GM18526 (cell line): Measurements from ENCODE around the gene HELZ.

Experiments
- POLR2A ChIP-seq: IDR thresholded peaks from 3 replicates; pipeline ENCODE4 v1.6.1; 2011; ENCODE audit not compliant: insufficient read length; ENCODE audit errors: extremely low read depth

Gene HELZ

DNA sequence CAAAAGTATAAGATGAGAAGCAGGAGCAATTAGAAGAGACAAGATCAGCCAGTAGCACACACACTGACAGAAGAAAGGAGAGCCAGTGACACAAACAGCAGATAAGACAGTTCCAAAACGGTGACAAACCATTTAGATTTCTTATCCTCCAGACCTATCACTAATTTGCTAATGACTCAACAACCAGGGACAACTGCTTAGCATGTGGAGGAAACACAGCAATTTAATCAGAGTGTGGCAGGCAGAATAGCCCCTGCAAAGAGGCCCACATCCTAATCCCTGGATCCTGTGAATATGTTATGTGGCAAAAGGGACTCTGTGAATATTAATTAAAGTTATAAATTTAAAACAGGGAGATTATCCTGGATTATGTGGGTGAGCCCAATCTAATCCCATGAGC is 119.6 kb downstream of the HELZ start:
- TF ChIP-seq POLR2A = no peak

- no peak for TF ChIP-seq POLR2A
Observed at GRCh38 chr17:67124450-67125148, 120.4 kb downstream of the HELZ start.

DNA sequence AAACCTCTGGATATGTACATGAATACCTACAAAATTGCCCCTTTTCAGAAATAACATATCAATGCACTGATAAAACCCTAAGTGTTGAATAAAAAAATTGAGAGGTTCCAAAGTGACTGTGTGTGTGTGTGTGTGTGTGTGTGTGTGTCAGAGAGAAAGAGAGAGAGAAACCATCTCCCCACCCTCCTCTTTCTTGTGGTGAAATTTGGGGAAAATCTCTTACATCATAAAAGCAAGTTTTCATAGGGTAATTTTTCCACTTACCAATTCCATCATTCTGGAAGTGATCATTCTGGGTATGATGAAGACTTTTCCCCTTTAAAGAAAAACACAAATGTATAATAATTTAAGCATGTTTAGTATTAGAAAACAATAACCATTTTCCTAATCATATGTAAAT is 121.3 kb downstream of the HELZ start:
- TF ChIP-seq POLR2A = no peak

DNA sequence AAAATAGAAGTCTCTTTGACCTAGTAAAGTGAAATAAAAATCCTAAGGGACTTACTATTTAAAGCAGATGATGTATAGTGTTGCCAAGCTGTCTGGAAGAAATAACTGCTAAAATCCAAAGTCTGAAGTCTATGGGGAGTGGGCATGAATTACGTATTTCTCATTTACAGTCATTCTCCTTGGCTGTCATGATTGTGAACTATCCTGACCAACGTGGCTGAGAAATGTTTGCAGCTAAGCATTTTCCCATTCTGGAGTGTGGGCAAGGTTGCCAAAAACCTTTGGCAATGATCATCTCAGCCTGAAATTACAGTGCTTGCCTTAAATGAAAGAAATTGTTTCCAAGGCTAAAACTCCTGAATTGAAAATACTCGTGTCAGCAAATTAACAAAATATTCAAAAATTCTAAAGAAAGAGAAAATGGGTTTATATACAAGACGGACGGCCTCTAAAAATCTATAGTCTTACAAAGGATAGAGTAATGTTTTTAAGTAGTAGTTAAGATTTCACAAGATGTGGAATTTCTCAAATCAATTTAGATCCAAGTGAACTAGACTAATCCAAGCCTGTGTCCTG is 123.6 kb downstream of the HELZ start:
- no peak for TF ChIP-seq POLR2A

- no peak for TF ChIP-seq POLR2A
Observed at GRCh38 chr17:67119102-67119501, 125.9 kb downstream of the HELZ start.

DNA sequence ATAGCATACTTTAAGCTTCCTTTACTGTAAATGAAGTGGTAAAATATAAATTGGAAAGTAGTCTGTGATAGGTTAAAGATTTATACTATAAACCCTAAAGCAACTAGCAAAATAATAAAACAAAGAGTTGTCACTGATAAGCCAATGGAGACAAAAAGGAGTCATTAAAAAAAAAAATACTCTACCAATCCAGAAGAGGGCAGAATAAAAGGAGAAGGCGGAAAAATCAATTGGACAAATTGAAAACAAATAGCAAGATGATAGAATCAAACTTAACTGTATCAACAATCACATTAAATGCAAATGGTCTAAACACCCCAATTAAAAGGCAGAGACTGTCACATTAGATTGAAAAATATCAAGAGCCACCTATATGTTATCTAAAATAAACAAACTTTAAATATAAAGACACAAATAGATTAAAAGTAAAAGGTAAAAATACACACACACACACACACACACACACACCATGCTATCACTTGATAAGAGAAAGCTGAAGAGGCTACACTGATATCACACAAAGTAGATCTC is 128.9 kb downstream of the HELZ start:
- no peak for TF ChIP-seq POLR2A

DNA sequence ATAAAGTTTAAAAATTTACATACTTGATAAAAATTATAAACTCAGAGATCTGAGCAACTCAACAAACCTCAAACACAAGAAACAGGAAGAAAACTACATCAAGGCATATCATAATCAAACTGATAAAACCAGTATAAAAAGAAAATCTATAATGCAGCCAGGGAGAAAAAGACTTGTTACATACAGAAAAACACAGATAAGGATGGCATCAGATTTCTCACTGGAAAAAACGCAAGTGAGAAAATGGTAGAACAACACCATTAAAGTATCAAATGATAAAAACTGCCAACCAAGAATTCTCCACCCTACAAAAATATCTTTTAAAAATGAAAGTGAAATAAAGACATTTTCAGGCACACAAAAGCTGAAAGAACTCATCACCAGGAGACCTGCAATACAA is 129.6 kb downstream of the HELZ start:
- TF ChIP-seq POLR2A = no peak

DNA sequence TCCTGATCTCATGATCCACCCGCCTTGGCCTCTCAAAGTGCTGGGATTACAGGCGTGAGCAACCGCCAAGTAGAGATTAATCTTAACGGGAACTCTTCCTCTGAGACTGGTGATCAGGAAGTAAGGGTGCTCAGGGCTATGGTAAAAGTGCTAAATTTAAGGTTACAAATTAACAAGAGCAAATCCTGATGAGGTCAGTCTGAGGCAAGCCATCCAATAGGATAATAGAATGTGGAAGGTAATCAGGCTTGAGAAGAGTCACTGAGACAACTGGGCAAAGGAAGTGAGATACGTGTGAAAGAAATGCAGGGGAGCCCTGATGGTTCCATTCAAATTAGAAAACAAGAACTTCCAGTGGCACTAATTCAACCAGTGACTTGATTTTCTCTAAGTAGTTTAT is 131.5 kb downstream of the HELZ start:
- no peak for TF ChIP-seq POLR2A

- TF ChIP-seq POLR2A = no peak
Observed at GRCh38 chr17:67111808-67112207, 133.2 kb downstream of the HELZ start.

- no peak for TF ChIP-seq POLR2A
Observed at GRCh38 chr17:67111327-67111726, 133.7 kb downstream of the HELZ start.

DNA sequence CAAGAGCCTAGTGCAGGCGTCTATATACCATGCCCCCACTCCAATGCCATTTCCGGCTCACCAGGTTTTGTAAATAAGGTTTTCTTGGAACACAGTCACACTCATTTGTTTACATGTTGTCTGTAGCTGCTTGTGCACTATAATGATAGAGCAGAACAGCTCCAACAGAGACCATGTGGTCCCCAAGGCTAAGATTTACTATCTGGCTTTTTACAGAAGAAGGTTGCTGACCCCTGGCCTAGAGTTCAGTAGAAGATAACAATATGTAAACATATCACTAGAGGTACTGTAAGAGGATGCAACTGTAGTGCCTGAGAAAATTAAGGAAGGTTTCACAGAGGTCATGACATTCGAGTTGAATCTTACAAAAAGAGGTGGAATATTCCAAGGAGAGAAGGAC is 134.4 kb downstream of the HELZ start:
- TF ChIP-seq POLR2A = no peak

DNA sequence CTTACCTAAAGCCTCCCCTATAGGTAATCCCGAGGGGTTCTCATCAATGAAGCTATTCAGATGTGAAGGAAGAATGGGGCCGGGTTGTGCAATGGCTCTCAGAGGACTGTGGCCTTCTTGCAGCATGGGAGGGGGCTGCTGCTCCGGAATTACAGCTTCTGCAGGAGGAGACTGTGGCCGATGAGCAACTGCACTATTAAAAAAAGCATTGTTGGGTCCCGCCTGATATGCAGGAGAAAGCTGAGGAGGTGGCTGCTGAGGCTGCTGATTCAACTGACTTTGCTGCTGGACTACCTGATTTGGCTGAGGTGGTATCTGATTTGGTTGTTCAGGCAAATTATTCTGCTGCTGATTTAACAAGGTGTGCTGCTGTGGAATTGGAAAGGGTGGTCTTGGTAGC is 135.9 kb downstream of the HELZ start:
- no peak for TF ChIP-seq POLR2A

GRCh38 chr17:67107811-67108775 is 136.9 kb downstream of the HELZ start:
- TF ChIP-seq POLR2A = no peak

DNA sequence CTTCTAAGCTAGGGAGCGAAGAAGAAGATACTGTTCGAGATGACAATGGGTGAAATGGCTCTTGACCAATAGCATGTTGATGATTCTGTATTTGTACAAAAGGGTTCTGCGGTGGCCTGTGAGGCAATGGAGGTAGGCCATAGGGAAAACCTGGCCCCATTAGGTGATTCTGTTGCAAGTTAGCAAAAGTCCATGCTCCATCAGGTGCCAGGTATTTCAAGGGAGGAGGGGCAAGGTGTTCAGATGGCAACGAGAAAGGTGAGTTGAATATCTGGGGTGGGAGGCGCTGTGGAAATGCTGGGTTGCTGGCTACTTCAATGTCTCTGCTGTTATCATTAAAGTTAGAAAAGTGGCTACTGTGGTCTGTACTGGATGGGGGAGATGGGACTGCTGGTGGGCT is 137.8 kb downstream of the HELZ start:
- no peak for TF ChIP-seq POLR2A

DNA sequence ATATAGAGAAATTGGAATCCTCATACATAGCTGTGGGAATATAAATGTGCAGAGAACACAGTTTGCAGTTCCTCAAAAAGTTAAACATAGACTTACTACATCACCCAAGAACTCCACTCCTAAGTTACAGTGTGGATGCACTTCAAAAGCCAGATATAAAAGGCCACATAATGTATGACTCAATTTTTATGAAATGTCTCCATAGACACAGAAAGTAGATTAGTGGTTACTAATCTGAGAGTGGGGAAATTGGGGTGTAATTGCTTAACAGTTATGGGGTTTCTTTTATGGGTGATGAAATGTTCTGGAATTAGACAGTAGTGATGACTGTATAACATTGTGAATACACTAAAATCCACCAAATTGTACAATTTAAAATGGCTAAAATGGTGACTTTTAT is 139.8 kb downstream of the HELZ start:
- no peak for TF ChIP-seq POLR2A

GRCh38 chr17:67098006-67098405 is 147.0 kb downstream of the HELZ start:
- TF ChIP-seq POLR2A = no peak
